ENCODE results near the gene AKR1B1. TPM values are rescaled to one million over a fixed set of nuclear protein-coding genes. Genes with fewer than 3 reads are reported as not detected.

The AKR1B1 gene
- total RNA-seq, 1 experiment from 2014 or later: 103 TPM

DNA sequence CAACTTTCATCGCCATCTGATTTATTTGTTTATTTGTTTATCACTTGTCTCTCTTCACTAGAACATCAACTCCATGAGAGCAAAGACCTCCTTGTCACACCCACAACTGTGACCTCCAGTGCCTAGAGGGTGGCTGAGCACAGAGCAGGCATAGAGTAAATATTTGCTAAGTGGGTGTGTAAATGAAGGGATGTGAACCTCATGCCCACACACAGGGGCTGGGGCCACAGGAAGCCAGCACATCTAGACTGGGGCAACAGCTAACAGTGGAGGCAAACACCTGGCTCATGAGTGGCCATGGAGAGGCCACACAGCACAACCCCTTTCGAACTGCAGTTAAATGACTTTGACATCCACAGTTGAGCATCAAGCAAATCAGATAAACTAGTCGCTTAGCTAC lies 39.8 kb downstream of the AKR1B1 start:
- H3K36me3 ChIP-seq: no peaks in the 10 kb centered on the region
- no peaks in the 10 kb centered on the region for H3K4me1 ChIP-seq (replicated peaks)

GRCh38 chr7:134415700-134416099 lies 43.2 kb downstream of the AKR1B1 start:
- H3K27ac ChIP-seq: no peak overlapping the region
- no peak overlapping the region for H3K4me3 ChIP-seq
- no peaks in the 10 kb centered on the region for H3K9me3 ChIP-seq (replicated peaks)
- DNase-seq (ENCODE audit: low read depth in 1 of 2, low spot score in 2 of 2): no peak
- H3K4me1 ChIP-seq (replicated peaks): no peaks in the 10 kb centered on the region
- no peaks in the 10 kb centered on the region for H3K36me3 ChIP-seq
- H3K27me3 ChIP-seq (replicated peaks): no peaks in the 10 kb centered on the region

More for the DNA sequence above, 39.8 kb downstream of the AKR1B1 start:
- Histone ChIP-seq H3K4me3 (no peak overlapping the region), H3K27me3 (replicated peaks) (no peaks in the 10 kb centered on the region), H3K9me3 (replicated peaks) (no peaks in the 10 kb centered on the region), H3K27ac (no peak overlapping the region)
- no peak for DNase-seq (ENCODE audit: low read depth in 1 of 2, low spot score in 2 of 2)

DNA sequence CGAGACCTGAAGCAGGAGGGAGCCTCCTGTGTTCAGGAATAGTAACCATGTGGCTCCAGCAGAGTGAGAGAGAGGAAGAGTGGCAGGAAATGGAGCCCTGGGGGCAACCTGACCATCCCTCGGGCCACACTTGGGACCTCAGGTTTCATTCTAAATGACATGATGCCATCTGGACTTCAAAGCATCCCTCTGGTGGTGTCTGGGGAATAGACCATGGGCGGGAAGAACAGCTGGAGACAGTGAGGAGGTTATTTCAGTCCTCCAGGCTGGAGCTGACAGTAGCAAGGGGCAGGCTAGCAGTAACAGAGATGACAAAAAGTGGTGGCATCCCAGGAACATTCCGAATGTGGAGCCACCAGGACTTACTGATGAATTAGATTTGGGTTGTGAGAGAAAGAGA lies 44.8 kb downstream of the AKR1B1 start:
- Histone ChIP-seq H3K27ac (no peak overlapping the region), H3K9me3 (replicated peaks) (no peaks in the 10 kb centered on the region), H3K4me1 (replicated peaks) (no peaks in the 10 kb centered on the region), H3K4me3 (no peak overlapping the region), H3K36me3 (no peaks in the 10 kb centered on the region), H3K27me3 (replicated peaks) (no peaks in the 10 kb centered on the region)
- no peak for DNase-seq (ENCODE audit: low read depth in 1 of 2, low spot score in 2 of 2)

- no peak overlapping the region for H3K27ac ChIP-seq
- H3K27me3 ChIP-seq (replicated peaks): 0 out of 2 replicates have a peak, but pooled peaks cover 3% of the 10 kb centered on the region
- H3K4me3 ChIP-seq: no peak overlapping the region
- no peaks in the 10 kb centered on the region for H3K36me3 ChIP-seq
- H3K9me3 ChIP-seq (replicated peaks): no peaks in the 10 kb centered on the region; the same call in 1 of the 2 replicates
- DNase-seq (ENCODE audit: low read depth in 1 of 2, low spot score in 2 of 2): no peak
- H3K4me1 ChIP-seq (replicated peaks): no peaks in the 10 kb centered on the region
These were observed 51.6 kb downstream of the AKR1B1 start for GRCh38 chr7:134407311-134407710.

DNA sequence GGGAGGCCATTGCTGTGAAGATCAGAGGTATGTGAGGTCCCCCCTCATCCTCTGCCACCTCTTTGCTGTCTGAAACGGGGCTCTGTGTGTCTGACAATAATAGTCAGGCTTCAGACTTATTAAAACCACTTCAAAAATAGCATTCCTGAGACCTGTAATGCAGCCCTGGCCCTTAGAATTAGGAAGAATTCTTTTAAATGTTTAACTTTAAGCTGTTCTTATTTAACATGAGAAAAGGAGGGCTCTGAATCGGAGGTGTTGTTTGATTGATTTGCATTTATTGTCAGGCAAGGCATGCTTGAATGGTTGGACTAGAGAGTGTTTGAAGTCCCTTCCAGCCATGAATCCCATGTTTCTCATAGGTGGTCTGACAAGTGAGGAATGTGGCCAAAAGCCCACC lies 52.5 kb downstream of the AKR1B1 start:
- Histone ChIP-seq H3K9me3 (replicated peaks) (no peaks in the 10 kb centered on the region; the same call in 1 of the 2 replicates), H3K27me3 (replicated peaks) (0 out of 2 replicates have a peak, but pooled peaks cover 3% of the 10 kb centered on the region), H3K36me3 (no peaks in the 10 kb centered on the region), H3K27ac (no peak overlapping the region), H3K4me3 (no peak overlapping the region), H3K4me1 (replicated peaks) (no peaks in the 10 kb centered on the region)
- no peak for DNase-seq (ENCODE audit: low read depth in 1 of 2, low spot score in 2 of 2)

- Histone ChIP-seq H3K27ac (no peak overlapping the region), H3K36me3 (no peaks in the 10 kb centered on the region), H3K4me1 (replicated peaks) (no peaks in the 10 kb centered on the region), H3K9me3 (replicated peaks) (no peaks in the 10 kb centered on the region; the same call in 1 of the 2 replicates), H3K27me3 (replicated peaks) (0 out of 2 replicates have a peak, but pooled peaks cover 3% of the 10 kb centered on the region), H3K4me3 (no peak overlapping the region)
- DNase-seq (ENCODE audit: low read depth in 1 of 2, low spot score in 2 of 2): no peak
These were observed 53.6 kb downstream of the AKR1B1 start for GRCh38 chr7:134405299-134405698.

DNA sequence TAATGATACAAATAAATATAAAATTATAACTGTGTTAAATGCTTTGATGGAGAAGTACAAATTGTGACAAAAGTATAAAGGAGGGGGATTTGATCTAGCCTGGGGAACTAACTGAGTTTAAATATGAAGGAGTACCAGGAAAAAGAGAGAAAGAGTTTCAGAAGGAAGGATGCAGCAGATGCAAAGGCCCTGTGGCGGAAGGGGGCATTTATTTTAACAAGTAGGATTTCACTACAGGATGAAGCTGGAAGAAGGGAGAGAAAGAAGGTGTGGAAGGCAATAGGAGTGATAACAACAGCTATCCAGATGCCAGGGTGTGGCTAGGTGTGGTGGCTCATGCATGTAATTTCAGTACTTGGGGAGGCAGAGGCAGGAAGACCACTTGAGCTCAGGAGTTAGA lies 55.8 kb downstream of the AKR1B1 start:
- H3K9me3 ChIP-seq (replicated peaks): no peaks in the 10 kb centered on the region; the same call in 1 of the 2 replicates
- no peak overlapping the region for H3K27ac ChIP-seq
- H3K36me3 ChIP-seq: no peaks in the 10 kb centered on the region
- H3K4me3 ChIP-seq: no peak overlapping the region
- no peaks in the 10 kb centered on the region for H3K27me3 ChIP-seq (replicated peaks)
- no peak for DNase-seq (ENCODE audit: low read depth in 1 of 2, low spot score in 2 of 2)
- H3K4me1 ChIP-seq (replicated peaks): no peaks in the 10 kb centered on the region

- Histone ChIP-seq H3K4me3 (no peak overlapping the region), H3K9me3 (replicated peaks) (no peaks in the 10 kb centered on the region), H3K27me3 (replicated peaks) (no peaks in the 10 kb centered on the region), H3K27ac (no peak overlapping the region), H3K36me3 (no peaks in the 10 kb centered on the region), H3K4me1 (replicated peaks) (no peaks in the 10 kb centered on the region)
- no peak for DNase-seq (ENCODE audit: low read depth in 1 of 2, low spot score in 2 of 2)
These were observed 58.0 kb downstream of the AKR1B1 start for GRCh38 chr7:134400859-134401258.

DNA sequence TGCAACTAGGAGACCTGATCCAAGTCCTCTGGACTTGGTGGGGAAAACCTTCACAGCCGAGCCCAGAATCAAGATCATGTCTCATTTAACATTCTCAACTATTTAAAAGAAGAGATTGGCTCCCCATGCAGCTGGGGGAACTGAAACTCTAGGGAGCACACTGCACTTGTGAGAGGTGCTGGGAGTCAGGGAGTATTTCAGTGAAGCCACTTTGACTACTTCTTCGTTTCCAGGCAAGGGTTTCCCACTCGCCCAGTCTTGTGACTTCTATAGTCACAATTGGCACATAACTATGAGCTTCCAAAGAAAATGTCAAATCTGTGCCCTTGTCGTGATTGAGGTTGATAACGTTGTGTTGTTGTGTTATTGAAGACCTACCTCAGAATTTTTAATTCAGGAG lies 62.9 kb downstream of the AKR1B1 start:
- Histone ChIP-seq H3K4me1 (replicated peaks) (no peaks in the 10 kb centered on the region), H3K36me3 (no peaks in the 10 kb centered on the region), H3K9me3 (replicated peaks) (no peaks in the 10 kb centered on the region; the same call in 1 of the 2 replicates), H3K27ac (no peak overlapping the region), H3K4me3 (no peak overlapping the region), H3K27me3 (replicated peaks) (0 out of 2 replicates have a peak, but pooled peaks cover 7% of the 10 kb centered on the region)
- DNase-seq (ENCODE audit: low read depth in 1 of 2, low spot score in 2 of 2): no peak

DNA sequence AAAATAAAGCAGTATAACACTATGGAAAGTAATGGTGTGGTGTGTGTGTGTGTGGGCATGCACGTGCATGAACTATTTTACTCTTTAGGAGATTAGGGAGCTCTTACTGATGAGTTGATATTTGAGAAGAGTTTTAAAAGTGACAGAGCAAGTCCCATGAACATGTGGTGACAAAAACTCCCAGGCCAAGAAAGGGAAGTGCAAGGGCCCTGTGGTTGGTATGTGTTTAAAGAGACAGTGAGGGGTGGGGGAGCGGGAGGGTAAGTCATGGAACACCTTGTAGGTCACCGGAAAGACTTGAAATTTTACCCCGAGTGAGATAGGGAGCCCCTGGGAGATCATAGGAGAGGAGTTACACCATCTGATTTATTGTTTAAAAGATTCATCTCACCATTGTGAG lies 63.3 kb downstream of the AKR1B1 start:
- H3K9me3 ChIP-seq (replicated peaks): no peaks in the 10 kb centered on the region; the same call in 1 of the 2 replicates
- H3K27me3 ChIP-seq (replicated peaks): 0 out of 2 replicates have a peak, but pooled peaks cover 7% of the 10 kb centered on the region
- no peak overlapping the region for H3K4me3 ChIP-seq
- no peak for DNase-seq (ENCODE audit: low read depth in 1 of 2, low spot score in 2 of 2)
- H3K4me1 ChIP-seq (replicated peaks): no peaks in the 10 kb centered on the region
- H3K36me3 ChIP-seq: no peaks in the 10 kb centered on the region
- H3K27ac ChIP-seq: no peak overlapping the region

- H3K4me3 ChIP-seq: no peak overlapping the region
- H3K27me3 ChIP-seq (replicated peaks): peaks cover 12% of the 10 kb centered on the region; the same call in 1 of the 2 replicates
- no peaks in the 10 kb centered on the region; the same call in 1 of the 2 replicates for H3K9me3 ChIP-seq (replicated peaks)
- no peak for DNase-seq (ENCODE audit: low read depth in 1 of 2, low spot score in 2 of 2)
- H3K4me1 ChIP-seq (replicated peaks): no peaks in the 10 kb centered on the region
- H3K27ac ChIP-seq: no peak overlapping the region
- no peaks in the 10 kb centered on the region for H3K36me3 ChIP-seq
These were observed 64.8 kb downstream of the AKR1B1 start for GRCh38 chr7:134394056-134394455.

Other genes starting within 250 kb of the AKR1B1 start
- gene SLC35B4, start 142.2 kb downstream of the AKR1B1 start, total RNA-seq (2014; rRNA removed; shearing (Covaris generic)): 12.1 and 19.6 TPM in 2 replicates
- 0.19 and 0.39 TPM in 2 replicates for gene AKR1B10, start 68.5 kb upstream of the AKR1B1 start, total RNA-seq (2014; rRNA removed; shearing (Covaris generic))
- gene AKR1B15, start 90.0 kb upstream of the AKR1B1 start, total RNA-seq (2014; rRNA removed; shearing (Covaris generic)): 2.6 TPM in 1 of 2 replicates, not detected in the other
- gene BPGM, start 187.8 kb upstream of the AKR1B1 start, total RNA-seq (2014; rRNA removed; shearing (Covaris generic)): 43.7 and 45.4 TPM in 2 replicates